Activated T-helper 1 cell treated with anti-CD3 and anti-CD28 coated beads, Interleukin-12 subunit alpha, Interleukin-12 subunit beta, Interleukin-2, Interleukin-4 antibody, amounts not matched to agents 30 ng/mL and 10 ng/mL and 1 ng/mL, durations not matched to agents 14 hours and 24 hours and 36 hours (primary cell): ENCODE measurements around the gene CNTN5. TPM values are rescaled to one million over a fixed set of nuclear protein-coding genes. Genes with fewer than 3 reads are reported as not detected.

ENCODE experiments used
- DNase-seq: peaks from one replicate; pipeline ENCODE4 v3.0.0; 2021; ENCODE audit warnings: low spot score
- H3K27ac Mint-ChIP-seq: one replicate; pipeline ENCODE4 v1.8.0; 2021; ENCODE audit warnings: mild to moderate bottlenecking, mixed read lengths
- H3K27me3 Mint-ChIP-seq: one replicate; pipeline ENCODE4 v1.8.0; 2022; ENCODE audit warnings: mild to moderate bottlenecking, moderate library complexity, mixed read lengths; ENCODE audit not compliant: insufficient read depth
- H3K36me3 Mint-ChIP-seq: one replicate; pipeline ENCODE4 v1.8.0; 2021; ENCODE audit warnings: low read depth, mixed read lengths
- H3K4me1 Mint-ChIP-seq: one replicate; pipeline ENCODE4 v1.8.0; 2021; ENCODE audit warnings: low read depth, mixed read lengths
- H3K4me3 Mint-ChIP-seq: one replicate; pipeline ENCODE4 v1.8.0; 2021; ENCODE audit warnings: mild to moderate bottlenecking, moderate library complexity, mixed read lengths
- H3K9me3 Mint-ChIP-seq: one replicate; pipeline ENCODE4 v1.8.0; 2021; ENCODE audit warnings: mixed read lengths
- intact Hi-C: fragments of 100-400 bp; cut with micrococcal nuclease; formaldehyde crosslinking; loops from one replicate; pipeline ENCODE4 v1.15.1; 2024
- total RNA-seq: library from RNA; stranded (reverse); gene quantifications from 2 replicates; pipeline ENCODE4 v1.2.3, GENCODE V29; 2022

The CNTN5 gene
- total RNA-seq, 1 donor from 2014 or later, result not detected

DNA sequence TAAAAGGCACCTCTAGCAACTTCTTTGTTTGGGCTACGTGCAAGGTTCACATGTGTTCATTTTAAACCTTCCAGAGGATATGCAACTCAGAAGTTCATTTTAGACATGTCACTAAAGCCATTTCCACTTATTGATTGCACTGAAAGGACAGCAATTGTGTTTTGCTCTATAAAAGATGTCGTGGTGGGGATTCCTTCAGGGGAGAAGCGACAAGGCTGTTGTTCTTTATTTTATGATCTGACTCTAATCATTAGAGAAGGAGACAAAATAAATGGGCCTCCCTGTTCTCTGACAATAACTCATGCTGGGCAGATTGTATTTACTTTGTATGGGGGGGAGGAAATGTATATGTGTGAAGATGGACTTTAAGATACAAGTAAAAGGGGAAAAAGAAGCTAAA, 1296.2 kb downstream of the CNTN5 start:
- Mint-ChIP-seq H3K4me1 (no peaks in the 10 kb centered on the region), H3K27ac (no peak overlapping the region), H3K9me3 (peaks cover 4% of the 10 kb centered on the region), H3K36me3 (no peaks in the 10 kb centered on the region), H3K4me3 (no peak overlapping the region), H3K27me3 (no peaks in the 10 kb centered on the region)
- intact Hi-C loops, result no loop called here
- DNase-seq, result no peak

DNA sequence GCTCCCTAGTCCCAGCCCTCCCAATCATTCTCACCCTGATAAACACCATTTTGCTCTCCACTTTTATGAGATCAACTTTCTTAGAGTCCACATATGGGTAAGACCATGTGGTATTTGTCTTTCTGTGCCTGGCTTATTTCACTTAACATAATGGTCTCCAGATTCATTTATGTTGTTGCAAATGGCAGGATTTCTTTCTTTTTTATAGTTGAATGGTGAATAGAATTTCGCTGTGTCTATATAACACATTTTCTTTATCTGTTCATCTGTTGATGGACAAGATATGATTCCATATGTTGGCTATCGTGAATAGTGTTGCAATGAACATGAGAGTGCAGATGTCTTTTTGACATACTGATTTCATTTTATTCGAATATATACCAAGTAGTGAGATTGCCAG, 1298.9 kb downstream of the CNTN5 start:
- Mint-ChIP-seq H3K27me3 (no peaks in the 10 kb centered on the region), H3K4me1 (no peaks in the 10 kb centered on the region), H3K36me3 (no peaks in the 10 kb centered on the region), H3K4me3 (no peak overlapping the region), H3K27ac (no peak overlapping the region), H3K9me3 (peaks cover 4% of the 10 kb centered on the region)
- intact Hi-C loops, result no loop called here
- no peak for DNase-seq

DNA sequence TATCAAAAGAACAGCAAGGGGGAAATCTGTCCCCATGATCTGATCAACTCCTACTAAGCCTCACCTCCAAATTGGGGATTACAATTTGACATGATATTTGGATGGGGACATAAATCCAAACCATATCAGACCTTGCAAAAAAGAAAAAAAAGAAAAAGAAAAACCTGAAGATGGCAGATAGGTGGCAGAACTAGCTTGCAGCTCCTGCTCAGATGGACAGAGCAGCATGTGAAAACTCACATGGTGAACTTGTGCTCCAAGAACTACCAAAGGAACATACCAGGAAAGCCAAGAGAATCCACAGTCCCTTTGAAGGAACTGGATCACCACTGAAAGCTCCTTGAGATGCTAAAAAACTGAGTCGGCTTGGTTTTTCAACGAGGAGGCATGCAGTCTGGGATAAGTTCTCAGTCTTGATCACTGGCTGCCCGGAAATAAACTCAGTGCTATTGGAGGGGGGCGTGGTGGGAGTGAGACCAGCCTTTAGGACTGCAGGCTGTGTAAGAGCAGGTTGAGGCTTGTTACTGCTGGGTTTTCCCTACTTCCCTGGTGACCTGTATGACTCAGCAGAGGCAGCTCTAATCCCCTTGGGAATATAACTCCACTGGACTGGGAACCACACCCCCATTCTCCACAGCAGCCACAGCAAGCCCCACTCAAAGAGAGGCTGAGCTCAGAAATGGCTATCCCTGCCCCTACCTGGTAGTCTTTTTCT, 1308.0 kb downstream of the CNTN5 start:
- Mint-ChIP-seq H3K4me1 (no peaks in the 10 kb centered on the region), H3K27me3 (no peaks in the 10 kb centered on the region), H3K36me3 (no peaks in the 10 kb centered on the region), H3K27ac (no peak overlapping the region), H3K9me3 (peaks cover 12% of the 10 kb centered on the region), H3K4me3 (no peak overlapping the region)
- no peak for DNase-seq
- intact Hi-C loops, result no loop called here

GRCh38 chr11:100329352-100329751, 1308.6 kb downstream of the CNTN5 start:
- Mint-ChIP-seq H3K4me1 (no peaks in the 10 kb centered on the region), H3K4me3 (no peak overlapping the region), H3K36me3 (no peaks in the 10 kb centered on the region), H3K27ac (no peak overlapping the region), H3K27me3 (no peaks in the 10 kb centered on the region), H3K9me3 (peaks cover 17% of the 10 kb centered on the region)
- DNase-seq, result no peak
- intact Hi-C loops, result no loop called here

DNA sequence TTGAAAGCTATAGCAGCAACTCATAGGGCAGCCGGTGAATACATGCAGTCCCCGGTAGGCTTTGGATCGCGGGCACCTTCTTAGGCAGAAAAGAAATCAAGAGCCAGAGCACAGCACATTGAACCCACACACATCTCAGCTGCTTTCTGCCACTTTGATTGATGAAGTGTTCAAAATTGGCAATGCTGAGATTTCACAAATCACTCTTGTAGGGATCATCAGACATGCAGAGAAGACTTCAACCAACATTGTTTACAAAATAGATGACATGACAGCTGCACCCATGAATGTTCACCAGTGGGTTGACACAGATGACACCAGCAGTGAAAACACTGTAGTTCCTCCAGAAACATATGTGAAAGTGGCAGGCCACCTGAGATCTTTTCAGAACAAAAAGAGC, 1316.1 kb downstream of the CNTN5 start:
- DNase-seq, result no peak
- no peak overlapping the region for H3K4me3 Mint-ChIP-seq
- peaks cover 14% of the 10 kb centered on the region for H3K9me3 Mint-ChIP-seq
- no peaks in the 10 kb centered on the region for H3K36me3 Mint-ChIP-seq
- H3K27me3 Mint-ChIP-seq, result no peaks in the 10 kb centered on the region
- H3K27ac Mint-ChIP-seq, result no peak overlapping the region
- no peaks in the 10 kb centered on the region for H3K4me1 Mint-ChIP-seq
- intact Hi-C loops, result no loop called here

DNA sequence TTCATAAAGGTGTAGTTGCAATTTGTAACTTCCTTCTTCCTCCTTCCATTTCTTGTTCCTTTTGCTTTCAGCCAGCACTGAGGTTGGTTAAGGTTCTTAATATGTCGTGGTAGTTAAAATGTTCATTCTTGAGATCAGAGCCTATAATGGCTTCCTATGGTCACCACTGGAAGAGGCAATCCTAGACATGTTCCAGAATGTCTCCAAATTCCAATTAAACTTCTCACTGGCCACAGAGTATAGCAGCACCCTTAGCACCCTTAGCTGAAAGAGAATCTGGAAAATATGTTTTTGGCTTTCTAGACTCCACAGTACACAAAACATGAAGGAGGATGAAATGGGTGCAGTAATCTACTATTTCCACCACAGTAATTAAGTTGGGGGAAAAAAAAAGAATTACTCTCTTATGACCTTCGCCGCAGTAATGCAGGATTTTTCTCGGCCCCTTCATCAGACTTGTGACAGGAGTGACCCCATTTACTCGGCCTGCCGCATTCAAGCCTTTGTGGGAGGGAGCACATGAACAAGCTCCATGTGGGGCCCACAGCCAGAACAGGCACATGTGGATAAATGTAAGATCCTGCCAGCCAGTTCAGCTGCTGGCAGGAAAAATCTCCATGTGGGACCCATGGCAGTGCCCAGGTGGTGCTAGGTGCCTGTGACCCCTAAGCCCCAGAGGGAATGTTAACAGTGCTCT, 1317.5 kb downstream of the CNTN5 start:
- H3K27ac Mint-ChIP-seq, result no peak overlapping the region
- no peak for DNase-seq
- no peak overlapping the region for H3K4me3 Mint-ChIP-seq
- no peaks in the 10 kb centered on the region for H3K27me3 Mint-ChIP-seq
- no peaks in the 10 kb centered on the region for H3K36me3 Mint-ChIP-seq
- H3K9me3 Mint-ChIP-seq, result peaks cover 14% of the 10 kb centered on the region
- no peaks in the 10 kb centered on the region for H3K4me1 Mint-ChIP-seq
- intact Hi-C loops, result no loop called here

GRCh38 chr11:100340466-100341319, 1319.9 kb downstream of the CNTN5 start:
- intact Hi-C loops, result no loop called here
- no peak for DNase-seq
- peaks cover 5% of the 10 kb centered on the region for H3K9me3 Mint-ChIP-seq
- H3K27ac Mint-ChIP-seq, result no peak overlapping the region
- no peak overlapping the region for H3K4me3 Mint-ChIP-seq
- no peaks in the 10 kb centered on the region for H3K27me3 Mint-ChIP-seq
- no peaks in the 10 kb centered on the region for H3K4me1 Mint-ChIP-seq
- H3K36me3 Mint-ChIP-seq, result no peaks in the 10 kb centered on the region

DNA sequence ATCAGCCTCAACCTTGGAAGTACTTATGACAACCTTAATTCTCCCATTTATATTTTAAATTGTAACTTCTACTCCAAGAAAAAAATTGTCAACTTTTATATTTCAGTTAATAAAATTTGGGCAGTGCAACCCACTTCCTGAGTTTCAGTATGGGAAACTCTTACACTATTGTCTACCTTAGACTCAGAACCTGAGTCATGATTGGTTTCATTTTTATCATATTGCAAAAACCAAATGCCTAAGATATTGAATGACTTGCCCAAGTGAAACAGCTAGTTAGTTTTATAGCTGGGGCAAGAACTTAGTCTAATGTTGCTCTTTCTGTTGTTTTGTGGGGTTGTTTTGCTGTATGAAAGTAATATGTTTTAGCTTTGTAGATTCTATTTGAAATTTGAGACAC, 1332.3 kb downstream of the CNTN5 start:
- Mint-ChIP-seq H3K9me3 (peaks cover 7% of the 10 kb centered on the region), H3K27ac (no peak overlapping the region), H3K4me3 (no peak overlapping the region), H3K27me3 (no peaks in the 10 kb centered on the region), H3K36me3 (no peaks in the 10 kb centered on the region), H3K4me1 (no peaks in the 10 kb centered on the region)
- DNase-seq, result no peak
- intact Hi-C loops, result no loop called here

- no peak for DNase-seq
- Mint-ChIP-seq H3K4me1 (no peaks in the 10 kb centered on the region), H3K27ac (no peak overlapping the region), H3K27me3 (no peaks in the 10 kb centered on the region), H3K4me3 (no peak overlapping the region), H3K36me3 (no peaks in the 10 kb centered on the region), H3K9me3 (peaks cover 7% of the 10 kb centered on the region)
- intact Hi-C loops, result no loop called here
Measured at GRCh38 chr11:100354736-100355135, 1334.0 kb downstream of the CNTN5 start.

- Mint-ChIP-seq H3K4me1 (no peaks in the 10 kb centered on the region), H3K9me3 (peaks cover 2% of the 10 kb centered on the region), H3K36me3 (no peaks in the 10 kb centered on the region), H3K27me3 (no peaks in the 10 kb centered on the region), H3K4me3 (no peak overlapping the region), H3K27ac (no peak overlapping the region)
- intact Hi-C loops, result no loop called here
- DNase-seq, result no peak
Measured at GRCh38 chr11:100356035-100356434, 1335.3 kb downstream of the CNTN5 start.

DNA sequence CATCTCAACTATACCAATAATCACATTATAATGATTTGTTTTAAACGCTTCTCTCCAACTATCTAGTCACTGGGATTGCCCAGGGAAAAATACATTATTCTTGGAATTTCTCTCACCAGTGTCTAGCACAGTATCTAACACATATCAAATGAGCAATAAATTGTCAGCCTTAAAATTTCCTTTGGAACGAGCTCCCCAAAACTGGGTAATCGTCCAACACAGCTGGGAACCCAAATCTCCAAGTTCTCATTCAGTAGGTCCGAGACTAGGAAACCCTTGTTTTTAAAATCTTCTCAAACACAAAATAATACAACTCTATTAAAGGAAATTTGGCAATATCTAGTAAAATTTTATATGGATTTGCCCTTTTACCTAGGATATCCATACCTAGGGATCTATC, 1338.5 kb downstream of the CNTN5 start:
- no peaks in the 10 kb centered on the region for H3K27me3 Mint-ChIP-seq
- H3K9me3 Mint-ChIP-seq, result peaks cover 11% of the 10 kb centered on the region
- no peak overlapping the region for H3K4me3 Mint-ChIP-seq
- DNase-seq, result no peak
- intact Hi-C loops, result no loop called here
- no peaks in the 10 kb centered on the region for H3K36me3 Mint-ChIP-seq
- H3K27ac Mint-ChIP-seq, result no peak overlapping the region
- H3K4me1 Mint-ChIP-seq, result no peaks in the 10 kb centered on the region

- no peaks in the 10 kb centered on the region for H3K27me3 Mint-ChIP-seq
- H3K27ac Mint-ChIP-seq, result no peak overlapping the region
- H3K9me3 Mint-ChIP-seq, result peaks cover 25% of the 10 kb centered on the region
- H3K4me1 Mint-ChIP-seq, result no peaks in the 10 kb centered on the region
- no peak overlapping the region for H3K4me3 Mint-ChIP-seq
- no peaks in the 10 kb centered on the region for H3K36me3 Mint-ChIP-seq
- intact Hi-C loops, result no loop called here
- DNase-seq, result no peak
Measured at GRCh38 chr11:100367892-100368291, 1347.1 kb downstream of the CNTN5 start.

- H3K9me3 Mint-ChIP-seq, result peaks cover 20% of the 10 kb centered on the region
- no peak overlapping the region for H3K27ac Mint-ChIP-seq
- H3K36me3 Mint-ChIP-seq, result no peaks in the 10 kb centered on the region
- no peak overlapping the region for H3K4me3 Mint-ChIP-seq
- intact Hi-C loops, result no loop called here
- no peaks in the 10 kb centered on the region for H3K27me3 Mint-ChIP-seq
- H3K4me1 Mint-ChIP-seq, result no peaks in the 10 kb centered on the region
- no peak for DNase-seq
Measured at GRCh38 chr11:100383357-100383865, 1362.7 kb downstream of the CNTN5 start.
